Gastroesophageal sphincter (tissue), 4 donors: ENCODE results near the gene TOMM22. TPM values are rescaled to one million over a fixed set of nuclear protein-coding genes. Genes with fewer than 3 reads are reported as not detected.

ENCODE experiments used
- ATAC-seq: fragments of 150-250 bp; one replicate; pipeline ENCODE4 v1.9.1; 2016; ENCODE audit warnings: mild to moderate bottlenecking, moderate library complexity
- H3K27ac ChIP-seq, 4 donors: fragments of 200-600 bp; sonication (generic) in 3 of 4; 1 replicate in 3 of 4; 2 replicates in 1 of 4; pipeline ENCODE4 v1.5.1; 2016 to 2019
- H3K27me3 ChIP-seq: fragments of 200-600 bp; sonication (generic); one replicate; pipeline ENCODE4 v1.5.1; 2019
- H3K36me3 ChIP-seq, 2 donors: fragments of 200-600 bp; sonication (generic); one replicate each; pipeline ENCODE4 v1.5.1; 2019; ENCODE audit warnings: control low read depth in 1 of 2
- H3K4me1 ChIP-seq, 3 donors: fragments of 200-600 bp; sonication (generic); 1 replicate in 2 of 3; 2 replicates in 1 of 3; pipeline ENCODE4 v1.5.1; 2016 to 2019; ENCODE audit warnings: control low read depth in 2 of 3
- H3K4me3 ChIP-seq, 2 donors: fragments of 200-600 bp; sonication (generic); one replicate each; pipeline ENCODE4 v1.5.1; 2019; ENCODE audit warnings: mild to moderate bottlenecking in 1 of 2, moderate library complexity in 1 of 2
- H3K9me3 ChIP-seq, 3 donors: fragments of 200-600 bp; sonication (generic); one replicate each; pipeline ENCODE4 v1.5.1; 2017 to 2019; ENCODE audit warnings: control low read depth in 2 of 3
- CTCF ChIP-seq, 4 experiments: fragments of 200-600 bp in 2 of 4; fragments of 450-650 bp in 2 of 4; sonication (generic) in 1 of 4; IDR thresholded peaks; one replicate each; pipeline ENCODE4 v1.5.1; 2017 to 2019; ENCODE audit warnings: antibody characterized with exemption in 4 of 4, mild to moderate bottlenecking in 2 of 4, moderate library complexity in 2 of 4
- EP300 ChIP-seq: sonication (generic); formaldehyde crosslinking; IDR thresholded peaks from one replicate; pipeline ENCODE4 v1.6.1; 2017; ENCODE audit warnings: antibody characterized with exemption, mild to moderate bottlenecking
- POLR2A ChIP-seq, 2 donors: fragments of 450-650 bp; IDR thresholded peaks; one replicate each; pipeline ENCODE4 v1.6.1; 2017; ENCODE audit warnings: antibody characterized with exemption in 2 of 2, mild to moderate bottlenecking in 2 of 2, moderate library complexity in 1 of 2
- POLR2AphosphoS5 ChIP-seq: sonication (generic); formaldehyde crosslinking; IDR thresholded peaks from one replicate; pipeline ENCODE4 v1.6.1; 2017; ENCODE audit warnings: antibody characterized with exemption
- WGBS, 2 donors: methylation state at CpG; one replicate each; pipeline ENCODE4 v1.1.5; 2018; ENCODE audit warnings: low coverage in 1 of 2; 5-methylcytosine and 5-hydroxymethylcytosine counted together
- total RNA-seq, 4 donors: library from RNA; depleted of rRNA; stranded (reverse); fragments of >200 nt; gene quantifications; one replicate each; pipeline ENCODE4 v1.1.0, GENCODE V29; 2016

TOMM22 gene
- total RNA-seq, 4 donors from 2014 or later: 29.6 to 41.2 (median 32.2) TPM

DNA sequence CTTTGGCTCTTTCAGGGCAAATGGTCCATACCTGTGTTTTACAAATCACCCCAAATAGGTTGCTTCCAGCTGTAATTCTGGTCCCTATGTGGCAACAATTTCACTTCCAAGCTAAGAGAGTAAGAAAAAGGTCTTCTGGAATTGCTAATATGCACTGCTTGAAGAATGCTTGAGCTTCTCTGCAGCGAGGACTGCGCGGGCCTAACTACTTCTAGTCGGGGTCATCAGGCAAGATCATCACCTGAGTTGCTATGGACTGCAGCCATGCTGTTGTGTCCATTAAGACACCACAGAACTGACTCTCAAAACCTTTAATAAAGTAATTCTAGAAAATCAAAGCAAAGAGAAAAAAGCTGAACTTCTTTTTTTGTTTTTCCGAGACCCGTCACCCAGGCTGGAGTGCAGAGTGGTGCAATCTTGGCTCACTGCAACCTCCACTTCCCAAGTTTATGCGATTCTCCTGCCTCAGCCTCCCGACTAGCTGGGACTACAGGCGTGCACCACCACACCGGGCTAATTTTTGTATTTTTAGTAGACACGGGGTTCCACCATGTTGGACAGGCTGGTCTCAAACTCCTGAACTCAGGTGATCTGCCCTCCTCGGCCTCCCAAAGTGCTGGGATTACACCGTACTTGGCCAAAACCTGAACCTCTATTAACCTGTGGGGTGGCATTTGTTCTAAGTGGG lies 16.8 kb downstream of the TOMM22 start:
- no peak for ATAC-seq
- 90 to 92% methylated on average over 8 to 13 of the region's 13 CpGs for WGBS, 2 donors
- Histone ChIP-seq H3K36me3 (peaks cover 0 to 7% of the 10 kb centered on the region in 2 donors), H3K27ac (peak overlapping the region in 3 of 4 donors; percentile 92 to 99 (median 97)), H3K4me3 (peak overlapping the region; percentile 46 to 89), H3K4me1 (peaks cover 0 to 74% (median 35%) of the 10 kb centered on the region in 3 donors), H3K9me3 (no peaks in the 10 kb centered on the region), H3K27me3 (no peaks in the 10 kb centered on the region)
- TF ChIP-seq POLR2AphosphoS5 (no peak), CTCF (IDR thresholded peaks at IDR 0.05) (no peak), EP300 (no peak), POLR2A (IDR thresholded peaks at IDR 0.05) (no peak)

- no peaks in the 10 kb centered on the region for H3K9me3 ChIP-seq
- TF ChIP-seq CTCF (IDR thresholded peaks at IDR 0.05) (no peak), POLR2A (IDR thresholded peaks at IDR 0.05) (no peak), EP300 (no peak), POLR2AphosphoS5 (no peak)
- H3K27ac ChIP-seq: peak overlapping the region; percentile 81 to 99 (median 94)
- H3K4me1 ChIP-seq: peaks cover 0 to 68% (median 34%) of the 10 kb centered on the region in 3 donors
- no peaks in the 10 kb centered on the region for H3K27me3 ChIP-seq
- 16 to 23% methylated on average over 5 of the region's 5 CpGs for WGBS, 2 donors
- no peak for ATAC-seq
- H3K36me3 ChIP-seq: peaks cover 0 to 4% of the 10 kb centered on the region in 2 donors
- H3K4me3 ChIP-seq: peak overlapping the region; percentile 46 to 89
Measured at GRCh38 chr22:38699143-38699542, 17.4 kb downstream of the TOMM22 start.

GRCh38 chr22:38699784-38700183 lies 18.0 kb downstream of the TOMM22 start:
- Histone ChIP-seq H3K27ac (peak overlapping the region; percentile 81 to 99 (median 94)), H3K4me3 (peak overlapping the region; percentile 46 to 89), H3K27me3 (no peaks in the 10 kb centered on the region), H3K9me3 (no peaks in the 10 kb centered on the region), H3K4me1 (peaks cover 0 to 67% (median 34%) of the 10 kb centered on the region in 3 donors), H3K36me3 (no peaks in the 10 kb centered on the region)
- 17 to 20% methylated on average over 6 of the region's 6 CpGs for whole genome bisulfite sequencing, 2 donors
- TF ChIP-seq CTCF (IDR thresholded peaks at IDR 0.05): no peak
- ATAC-seq: no peak

GRCh38 chr22:38700270-38700788 lies 18.6 kb downstream of the TOMM22 start:
- TF ChIP-seq EP300 (no peak), POLR2AphosphoS5 (peak; percentile 51)
- Histone ChIP-seq H3K36me3 (no peaks in the 10 kb centered on the region), H3K4me1 (peaks cover 0 to 66% (median 34%) of the 10 kb centered on the region in 3 donors), H3K27me3 (no peaks in the 10 kb centered on the region), H3K27ac (peak overlapping the region; percentile 81 to 99 (median 94)), H3K4me3 (peak overlapping the region; percentile 46 to 89), H3K9me3 (no peaks in the 10 kb centered on the region)
- 0% methylated on average over 5 to 7 of the region's 57 CpGs for WGBS, 2 donors
- peak; percentile 53 for ATAC-seq

GRCh38 chr22:38700789-38701628 lies 19.3 kb downstream of the TOMM22 start, which contains the start of gene JOSD1:
JOSD1 (minus strand) TSS chr22:38700943; CDS start chr22:38699987, 956 bp downstream.
- Histone ChIP-seq H3K4me3 (peak within 1 kb of the TSS; percentile 46 to 89), H3K36me3 (no peaks in the 10 kb centered on the region), H3K4me1 (peaks cover 0 to 59% (median 30%) of the 10 kb centered on the region in 3 donors), H3K27me3 (no peaks in the 10 kb centered on the region), H3K27ac (peak within 1 kb of the TSS; percentile 81 to 99 (median 94)), H3K9me3 (no peaks in the 10 kb centered on the region)
- TF ChIP-seq EP300: peak; percentile 82
- TF ChIP-seq CTCF (IDR thresholded peaks at IDR 0.05): peak in 2 of 4 experiments; percentile 39 to 40
- TF ChIP-seq POLR2AphosphoS5: peak; percentile 93
- TF ChIP-seq POLR2A (IDR thresholded peaks at IDR 0.05): peak; percentile 92 to 97
- 3 to 5% methylated on average over 4 to 11 of the region's 94 CpGs for WGBS, 2 donors
- ATAC-seq: peak; percentile 70
